OCI-LY7 (cell line): Measurements from ENCODE around the gene FNDC3B. TPM values are rescaled to one million over a fixed set of nuclear protein-coding genes. Genes with fewer than 3 reads are reported as not detected.

Source experiments
- BruUV-seq: library from RNA; stranded (reverse); fragments of 400-500 nt; replicated peaks from 2 replicates; lab custom pipeline; 2021; lab: Mats Ljungman, UMichigan
- CTCF ChIA-PET: fragments of 300-600 bp; sonication (Branson Sonifier 250); formaldehyde crosslinking; loops from one replicate; lab custom pipeline; 2022; ENCODE audit warnings: antibody characterized with exemption; ENCODE audit not compliant: unreplicated experiment; lab: Charles Lee
- POLR2A ChIA-PET: fragments of 300-600 bp; sonication (Branson Sonifier 250); formaldehyde crosslinking; loops from one replicate; lab custom pipeline; 2022; ENCODE audit warnings: antibody characterized with exemption; lab: Charles Lee
- DNase-seq: peaks from one replicate; pipeline ENCODE4 v3.0.0-alpha.2; 2015; ENCODE audit warnings: low spot score
- H2AFZ ChIP-seq: fragments of 200-600 bp; sonication (generic), shearing (Covaris generic); 2 replicates; pipeline ENCODE4 v1.6.1; 2014; ENCODE audit warnings: mild to moderate bottlenecking, antibody characterized with exemption, low read length, moderate library complexity
- H3K27ac ChIP-seq: fragments of 200-600 bp; sonication (generic); 2 replicates; pipeline ENCODE4 v1.5.1; 2014; ENCODE audit warnings: mixed run types, low read depth, mild to moderate bottlenecking, moderate library complexity, low read length, inconsistent platforms; ENCODE audit not compliant: poor library complexity, severe bottlenecking
- H3K36me3 ChIP-seq: fragments of 200-600 bp; sonication (generic); 2 replicates; pipeline ENCODE4 v1.6.1; 2014; ENCODE audit warnings: mild to moderate bottlenecking, antibody characterized with exemption, low read length, moderate library complexity, mixed read lengths; ENCODE audit not compliant: insufficient read depth
- H3K4me1 ChIP-seq: fragments of 200-600 bp; sonication (generic); 2 replicates; pipeline ENCODE4 v1.5.1; 2014; ENCODE audit warnings: mild to moderate bottlenecking, low read length; ENCODE audit not compliant: insufficient read depth, poor library complexity, severe bottlenecking
- H3K4me2 ChIP-seq: fragments of 200-600 bp; sonication (generic); 2 replicates; pipeline ENCODE4 v1.6.1; 2014; ENCODE audit warnings: mild to moderate bottlenecking, low read length
- H3K4me3 ChIP-seq: fragments of 200-600 bp; sonication (generic); 2 replicates; pipeline ENCODE4 v1.5.1; 2014; ENCODE audit warnings: mild to moderate bottlenecking, low read depth, low read length; ENCODE audit not compliant: poor library complexity, severe bottlenecking
- H3K79me2 ChIP-seq: fragments of 200-600 bp; sonication (generic); 2 replicates; pipeline ENCODE4 v1.6.1; 2016; ENCODE audit warnings: low read depth, mild to moderate bottlenecking, low read length, moderate library complexity, mixed read lengths; ENCODE audit not compliant: insufficient read depth
- H3K9me2 ChIP-seq: fragments of 200-600 bp; sonication (generic); 2 replicates; pipeline ENCODE4 v1.6.1; 2016; ENCODE audit warnings: mild to moderate bottlenecking, low read length, mixed read lengths; ENCODE audit not compliant: insufficient read depth
- H3K9me3 ChIP-seq: fragments of 200-600 bp; sonication (generic); 2 replicates; pipeline ENCODE4 v1.6.1; 2014; ENCODE audit warnings: mild to moderate bottlenecking, mixed run types, low read length, mixed read lengths
- H4K20me1 ChIP-seq: fragments of 200-600 bp; sonication (generic); 2 replicates; pipeline ENCODE4 v1.6.1; 2014; ENCODE audit warnings: mild to moderate bottlenecking, antibody characterized with exemption, low read length, moderate library complexity, mixed read lengths; ENCODE audit not compliant: insufficient read depth
- EZH2phosphoT487 ChIP-seq: fragments of 200-600 bp; sonication (generic); IDR thresholded peaks from 2 replicates; pipeline ENCODE4 v1.6.1; 2018; ENCODE audit warnings: low read depth, borderline replicate concordance, mild to moderate bottlenecking, mixed run types, antibody characterized with exemption, low read length, moderate library complexity, mixed read lengths
- intact Hi-C: fragments of 100-400 bp; cut with micrococcal nuclease; formaldehyde crosslinking; loops from one replicate; pipeline ENCODE4 v1.10.0; 2022; ENCODE audit not compliant: unreplicated experiment
- total RNA-seq, 2 experiments: library from RNA; depleted of rRNA in 1 of 2; stranded (reverse); fragments of >200 nt in 1 of 2; shearing (Covaris generic) in 1 of 2; gene quantifications; 2 replicates each; pipeline ENCODE4 v1.2.3, GENCODE V29; 2014 to 2022
- TF ChIP-seq, protein P1 (sequence below): fragments of 200-600 bp; sonication (generic); conservative IDR thresholded peaks from 2 replicates; pipeline ENCODE4 v1.5.1; 2014; ENCODE audit warnings: mild to moderate bottlenecking, antibody characterized with exemption, low read length, moderate library complexity, mixed read lengths

Gene FNDC3B
- total RNA-seq, 2 experiments from 2014 or later = 23.3 to 28.5 TPM

DNA sequence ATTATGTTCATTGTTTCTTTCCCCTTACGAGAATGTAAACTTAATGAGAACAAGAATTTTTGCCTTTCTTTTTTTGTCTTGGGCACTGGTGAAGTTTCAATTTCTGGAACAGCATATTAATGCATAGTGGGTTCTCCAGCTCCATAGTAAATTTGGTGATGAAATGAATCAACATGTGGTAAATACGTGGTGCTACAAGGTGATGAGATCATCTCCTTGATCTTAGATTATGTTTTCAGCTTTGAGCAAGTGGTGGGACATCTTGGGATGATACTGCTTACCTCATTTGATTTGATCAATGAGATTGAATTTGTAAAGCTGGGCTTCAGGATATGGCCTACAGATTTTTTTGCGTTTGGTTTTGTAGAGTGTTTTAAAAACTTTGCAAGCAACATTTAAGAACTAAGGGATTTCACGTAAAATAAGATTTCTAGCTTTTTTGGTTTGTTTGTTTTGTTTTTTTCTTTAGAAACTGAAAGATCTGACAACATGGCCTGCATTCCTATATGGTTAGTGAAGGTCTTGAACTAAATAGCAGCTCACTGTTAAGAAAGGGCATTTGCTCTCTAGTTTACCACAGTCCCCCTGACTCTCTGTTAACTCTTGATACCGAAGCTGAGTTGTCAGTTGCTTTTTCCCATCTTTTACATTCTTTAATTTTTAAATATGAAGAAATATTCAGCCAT is 45.6 kb downstream of the FNDC3B start:
- ChIA-PET CTCF (no interaction called here), POLR2A (interaction anchor here (0.9 to 2.3 kb wide), 3 partner anchors 9 to 49 kb away, joined by 3 to 5 read pairs (median 3); no protein-coding TSS in a partner anchor)
- Histone ChIP-seq H3K9me3 (no peaks in the 10 kb centered on the region), H3K4me2 (no peak overlapping the region), H3K4me3 (no peak overlapping the region), H2AFZ (no peak overlapping the region), H3K27ac (no peak overlapping the region), H3K79me2 (no peaks in the 10 kb centered on the region; the same call in 1 of the 2 replicates), H3K9me2 (no peaks in the 10 kb centered on the region), H3K36me3 (no peaks in the 10 kb centered on the region), H4K20me1 (no peaks in the 10 kb centered on the region), H3K4me1 (peaks cover 11% of the 10 kb centered on the region)
- no peak for DNase-seq
- intact Hi-C loops = no loop called here
- BruUV-seq = no TSS peak
- TF ChIP-seq, protein P1, sequence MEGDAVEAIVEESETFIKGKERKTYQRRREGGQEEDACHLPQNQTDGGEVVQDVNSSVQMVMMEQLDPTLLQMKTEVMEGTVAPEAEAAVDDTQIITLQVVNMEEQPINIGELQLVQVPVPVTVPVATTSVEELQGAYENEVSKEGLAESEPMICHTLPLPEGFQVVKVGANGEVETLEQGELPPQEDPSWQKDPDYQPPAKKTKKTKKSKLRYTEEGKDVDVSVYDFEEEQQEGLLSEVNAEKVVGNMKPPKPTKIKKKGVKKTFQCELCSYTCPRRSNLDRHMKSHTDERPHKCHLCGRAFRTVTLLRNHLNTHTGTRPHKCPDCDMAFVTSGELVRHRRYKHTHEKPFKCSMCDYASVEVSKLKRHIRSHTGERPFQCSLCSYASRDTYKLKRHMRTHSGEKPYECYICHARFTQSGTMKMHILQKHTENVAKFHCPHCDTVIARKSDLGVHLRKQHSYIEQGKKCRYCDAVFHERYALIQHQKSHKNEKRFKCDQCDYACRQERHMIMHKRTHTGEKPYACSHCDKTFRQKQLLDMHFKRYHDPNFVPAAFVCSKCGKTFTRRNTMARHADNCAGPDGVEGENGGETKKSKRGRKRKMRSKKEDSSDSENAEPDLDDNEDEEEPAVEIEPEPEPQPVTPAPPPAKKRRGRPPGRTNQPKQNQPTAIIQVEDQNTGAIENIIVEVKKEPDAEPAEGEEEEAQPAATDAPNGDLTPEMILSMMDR = no peak
- TF ChIP-seq EZH2phosphoT487 = no peak

DNA sequence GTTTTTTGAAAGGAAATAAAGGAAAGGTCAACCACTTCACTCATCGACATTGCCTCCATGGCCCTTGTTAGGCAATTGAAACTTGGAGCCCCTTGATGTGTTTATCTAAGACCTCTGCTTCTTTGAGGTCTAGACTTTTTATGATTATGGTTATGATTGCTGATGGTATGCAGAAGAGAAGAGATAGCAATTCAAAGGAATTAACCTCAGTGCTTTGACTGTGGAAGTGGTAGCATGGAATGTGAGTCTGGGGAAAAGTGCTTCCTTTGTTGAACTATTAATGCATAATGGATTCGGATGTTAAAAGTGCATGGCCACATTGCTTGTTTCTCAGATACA is 46.1 kb downstream of the FNDC3B start:
- H3K9me2 ChIP-seq = no peaks in the 10 kb centered on the region
- no peaks in the 10 kb centered on the region; the same call in 1 of the 2 replicates for H3K79me2 ChIP-seq
- H3K36me3 ChIP-seq = no peaks in the 10 kb centered on the region
- CTCF ChIA-PET = no interaction called here
- no peak for DNase-seq
- H3K9me3 ChIP-seq = no peaks in the 10 kb centered on the region
- no peaks in the 10 kb centered on the region for H4K20me1 ChIP-seq
- intact Hi-C loops = no loop called here
- POLR2A ChIA-PET = interaction anchor here (0.7 to 2.3 kb wide), 4 partner anchors 9 to 117 kb away, joined by 3 to 5 read pairs (median 3); no protein-coding TSS in a partner anchor
- no peak overlapping the region for H3K27ac ChIP-seq
- H3K4me2 ChIP-seq = no peak overlapping the region
- no peak overlapping the region for H3K4me3 ChIP-seq
- peaks cover 11% of the 10 kb centered on the region for H3K4me1 ChIP-seq
- no peak overlapping the region for H2AFZ ChIP-seq
- TF ChIP-seq, protein P1 = no peak
- no peak for TF ChIP-seq EZH2phosphoT487
- BruUV-seq = no TSS peak

DNA sequence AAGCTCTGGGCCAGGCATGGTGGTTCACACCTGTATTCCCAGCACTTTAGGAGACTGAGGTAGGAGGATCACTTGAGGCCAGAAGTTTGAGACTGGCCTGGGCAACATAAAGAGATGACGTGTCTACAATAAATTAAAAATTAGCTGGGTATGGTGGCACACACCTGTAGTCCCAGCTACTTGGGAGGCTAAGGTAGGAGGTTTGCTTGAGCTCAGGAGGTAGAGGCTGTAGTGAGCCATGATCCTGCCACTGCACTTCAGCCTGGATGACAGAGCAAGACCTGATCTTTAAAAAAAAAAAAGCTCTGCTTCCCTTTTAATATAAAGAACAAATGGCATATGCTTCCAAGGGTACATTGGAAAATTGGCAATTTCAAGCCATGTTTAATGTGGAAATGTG is 46.7 kb downstream of the FNDC3B start:
- Histone ChIP-seq H3K4me2 (no peak overlapping the region), H4K20me1 (no peaks in the 10 kb centered on the region), H3K4me1 (peaks cover 11% of the 10 kb centered on the region), H3K9me3 (no peaks in the 10 kb centered on the region), H2AFZ (no peak overlapping the region), H3K79me2 (no peaks in the 10 kb centered on the region; the same call in 1 of the 2 replicates), H3K27ac (no peak overlapping the region), H3K36me3 (no peaks in the 10 kb centered on the region), H3K9me2 (no peaks in the 10 kb centered on the region), H3K4me3 (no peak overlapping the region)
- POLR2A ChIA-PET = interaction anchor here (0.7 to 2.8 kb wide), 7 partner anchors 9 to 118 kb away, joined by 3 to 16 read pairs (median 3); no protein-coding TSS in a partner anchor
- BruUV-seq = no TSS peak
- intact Hi-C loops = no loop called here
- CTCF ChIA-PET = no interaction called here
- no peak for DNase-seq
- TF ChIP-seq, protein P1 = no peak
- no peak for TF ChIP-seq EZH2phosphoT487
